Measurements from ENCODE around the gene CCDC14. TPM values are rescaled to one million over a fixed set of nuclear protein-coding genes. Genes with fewer than 3 reads are reported as not detected.
"Not testable (repeated sequence)": the region's sequence is repeated elsewhere in the genome, so short reads cannot be mapped to it uniquely, and the experiment has no call there.

Gene CCDC14
- total and polyA plus RNA-seq, 7 experiments from 2014 or later: 5.3 to 48.1 (median 32.0) TPM

DNA sequence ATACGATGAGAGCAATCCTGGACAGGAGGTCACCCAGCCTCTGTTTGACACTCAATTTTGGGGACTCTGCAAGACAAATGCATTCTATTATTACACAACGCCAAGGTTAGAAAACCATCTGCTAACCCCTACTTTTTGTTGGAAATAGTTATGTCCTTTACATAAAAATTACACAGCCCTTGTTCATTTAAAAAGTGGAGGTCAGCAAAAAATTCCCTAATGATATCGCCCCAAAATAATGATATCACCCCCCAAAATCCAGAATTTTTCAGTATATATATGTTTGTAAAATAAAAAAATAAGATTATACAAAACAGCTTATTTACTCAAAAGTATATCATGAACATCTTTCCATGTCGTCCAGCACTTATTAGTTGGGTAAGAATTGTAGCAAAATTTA, 19.5 kb upstream of the CCDC14 start:
- intact Hi-C loops (cut with micrococcal nuclease): loop anchor here in 1 of 2 donors (5.0 kb wide), 1 partner anchor 38 kb away; no protein-coding TSS in a partner anchor
- POLR2A ChIA-PET: no interaction called here
- peaks cover 40 to 55% (median 44%) of the 10 kb centered on the region in 5 donors for H3K27me3 Mint-ChIP-seq

DNA sequence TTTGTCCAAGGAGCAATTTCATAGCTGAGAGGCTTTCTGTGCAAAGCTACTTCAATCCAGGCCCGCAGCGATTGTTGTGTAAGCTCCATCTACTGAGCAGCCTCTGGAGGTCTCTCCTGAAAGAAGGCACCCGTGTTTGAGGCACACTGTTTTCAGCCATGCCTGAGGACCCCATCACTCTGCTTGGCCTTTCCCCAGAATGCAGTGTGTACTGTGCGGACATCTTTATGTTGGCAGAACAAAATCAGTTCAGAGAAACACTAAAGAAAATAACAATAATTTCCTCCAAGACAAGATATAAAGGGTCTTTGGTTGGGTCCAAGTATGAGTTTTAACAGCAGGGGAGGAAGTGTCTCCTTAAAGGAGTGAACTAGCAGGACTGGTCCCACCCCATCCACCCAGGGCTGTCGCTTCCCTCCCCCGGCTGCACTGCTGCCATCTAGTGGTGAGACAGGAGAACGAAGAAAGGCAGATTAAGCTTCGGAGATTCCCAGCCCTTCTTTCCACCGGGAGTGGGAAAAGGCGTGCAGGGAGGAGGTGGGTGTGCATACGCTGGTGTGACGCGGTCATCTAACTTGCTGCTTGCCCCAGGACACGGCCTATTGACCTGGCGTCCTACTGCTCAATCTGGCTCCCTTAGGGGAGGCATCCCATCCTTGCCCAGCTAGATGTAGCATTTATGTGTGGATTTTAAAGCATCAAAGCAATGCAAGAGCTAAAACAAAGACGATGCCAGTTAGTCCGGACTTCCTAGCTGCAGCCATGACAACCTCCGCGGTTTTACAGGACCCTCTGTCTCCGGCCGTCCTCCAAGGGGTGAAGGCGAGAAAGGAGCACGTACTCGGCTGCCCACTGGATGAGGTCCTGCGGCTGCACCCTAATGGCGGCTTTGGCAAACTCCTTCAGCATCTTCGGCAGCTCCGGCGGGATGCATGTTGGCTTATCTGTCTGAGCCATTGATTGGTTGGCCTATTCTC, 18.8 kb upstream of the CCDC14 start:
- H3K9me3 Mint-ChIP-seq; H3K36me3 ChIP-seq (ENCODE audit: control insufficient read depth in 2 of 3, insufficient read depth in 3 of 3, low read length in 3 of 3); H3K9me3 ChIP-seq (ENCODE audit: control insufficient read depth in 2 of 3, low read length in 3 of 3); H3K4me3 ChIP-seq (ENCODE audit: low read length); H3K27ac ChIP-seq (ENCODE audit: low read depth, low read length); H3K27me3 ChIP-seq (ENCODE audit: control insufficient read depth in 2 of 2, insufficient read depth in 2 of 2, low read length in 2 of 2); POLR2A ChIA-PET; H3K27ac Mint-ChIP-seq; H3K4me1 ChIP-seq (ENCODE audit: control insufficient read depth in 2 of 2, insufficient read depth in 2 of 2, low read length in 2 of 2); H3K36me3 Mint-ChIP-seq; H3K4me1 Mint-ChIP-seq: not testable (repeated sequence)
- DNase-seq: peak in 7 of 9 donors; percentile 1 to 41 (median 25)
- CTCF ChIA-PET: interaction anchor here (1.4 kb wide), 1 partner anchor 53 kb away, joined by 3 read pairs; no protein-coding TSS in a partner anchor
- peak; percentile 89 for ATAC-seq
- Mint-ChIP-seq H3K4me3 (peak overlapping the region in 4 of 10 donors; percentile 16 to 45 (median 40)), H3K27me3 (peaks cover 34 to 55% (median 43%) of the 10 kb centered on the region in 5 donors)
- intact Hi-C loops (cut with micrococcal nuclease): loop anchor here in 1 of 2 donors (5.0 kb wide), 1 partner anchor 38 kb away; no protein-coding TSS in a partner anchor

More for the DNA sequence above, 19.5 kb upstream of the CCDC14 start:
- Mint-ChIP-seq H3K27ac (no peak overlapping the region), H3K36me3 (no peaks in the 10 kb centered on the region), H3K4me1 (peaks cover 0 to 5% (median 0%) of the 10 kb centered on the region in 7 donors), H3K4me3 (peak overlapping the region in 2 of 10 donors; percentile 42 to 45), H3K9me3 (peaks cover 0 to 1% (median 0%) of the 10 kb centered on the region in 11 donors)
- ATAC-seq (no peak), DNase-seq (no peak)
- CTCF ChIA-PET: interaction anchor here (1.4 kb wide), 1 partner anchor 52 kb away, joined by 3 read pairs; no protein-coding TSS in a partner anchor
- Histone ChIP-seq H3K36me3 (ENCODE audit: control insufficient read depth in 2 of 3, insufficient read depth in 3 of 3, low read length in 3 of 3) (no peaks in the 10 kb centered on the region), H3K9me3 (ENCODE audit: control insufficient read depth in 2 of 3, low read length in 3 of 3) (no peaks in the 10 kb centered on the region), H3K4me3 (ENCODE audit: low read length) (no peak overlapping the region), H3K27ac (ENCODE audit: low read depth, low read length) (no peak overlapping the region), H3K27me3 (ENCODE audit: control insufficient read depth in 2 of 2, insufficient read depth in 2 of 2, low read length in 2 of 2) (no peaks in the 10 kb centered on the region), H3K4me1 (ENCODE audit: control insufficient read depth in 2 of 2, insufficient read depth in 2 of 2, low read length in 2 of 2) (no peaks in the 10 kb centered on the region)

DNA sequence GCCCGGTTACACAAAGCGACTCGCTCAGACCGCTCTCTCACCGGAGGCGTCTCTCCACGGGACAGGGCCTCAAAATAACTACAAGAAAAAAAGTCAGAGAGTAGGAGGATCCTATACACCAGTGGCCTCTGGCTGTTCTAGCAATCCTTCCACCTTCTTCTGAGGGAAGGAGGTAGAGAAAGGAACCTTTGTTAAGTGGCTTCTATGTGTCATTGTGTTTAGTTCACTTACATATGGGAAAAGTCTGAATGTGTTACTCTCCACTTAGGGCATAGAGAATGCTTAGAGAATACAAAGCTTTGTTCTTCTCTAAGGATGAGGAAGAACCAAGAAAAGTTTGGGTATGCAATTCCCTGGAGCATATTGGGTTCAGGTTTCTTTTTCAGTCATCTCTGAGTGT, 15.9 kb upstream of the CCDC14 start:
- intact Hi-C loops (cut with micrococcal nuclease); ATAC-seq; CTCF ChIA-PET; H3K36me3 Mint-ChIP-seq; H3K27ac ChIP-seq (ENCODE audit: low read depth, low read length); H3K4me3 Mint-ChIP-seq; H3K27me3 ChIP-seq (ENCODE audit: control insufficient read depth in 2 of 2, insufficient read depth in 2 of 2, low read length in 2 of 2); H3K27ac Mint-ChIP-seq; H3K4me1 ChIP-seq (ENCODE audit: control insufficient read depth in 2 of 2, insufficient read depth in 2 of 2, low read length in 2 of 2); H3K9me3 ChIP-seq (ENCODE audit: control insufficient read depth in 2 of 3, low read length in 3 of 3); H3K4me3 ChIP-seq (ENCODE audit: low read length); H3K36me3 ChIP-seq (ENCODE audit: control insufficient read depth in 2 of 3, insufficient read depth in 3 of 3, low read length in 3 of 3); H3K4me1 Mint-ChIP-seq; POLR2A ChIA-PET; DNase-seq; H3K9me3 Mint-ChIP-seq: not testable (repeated sequence)
- peaks cover 18 to 48% (median 29%) of the 10 kb centered on the region in 5 donors for H3K27me3 Mint-ChIP-seq

DNA sequence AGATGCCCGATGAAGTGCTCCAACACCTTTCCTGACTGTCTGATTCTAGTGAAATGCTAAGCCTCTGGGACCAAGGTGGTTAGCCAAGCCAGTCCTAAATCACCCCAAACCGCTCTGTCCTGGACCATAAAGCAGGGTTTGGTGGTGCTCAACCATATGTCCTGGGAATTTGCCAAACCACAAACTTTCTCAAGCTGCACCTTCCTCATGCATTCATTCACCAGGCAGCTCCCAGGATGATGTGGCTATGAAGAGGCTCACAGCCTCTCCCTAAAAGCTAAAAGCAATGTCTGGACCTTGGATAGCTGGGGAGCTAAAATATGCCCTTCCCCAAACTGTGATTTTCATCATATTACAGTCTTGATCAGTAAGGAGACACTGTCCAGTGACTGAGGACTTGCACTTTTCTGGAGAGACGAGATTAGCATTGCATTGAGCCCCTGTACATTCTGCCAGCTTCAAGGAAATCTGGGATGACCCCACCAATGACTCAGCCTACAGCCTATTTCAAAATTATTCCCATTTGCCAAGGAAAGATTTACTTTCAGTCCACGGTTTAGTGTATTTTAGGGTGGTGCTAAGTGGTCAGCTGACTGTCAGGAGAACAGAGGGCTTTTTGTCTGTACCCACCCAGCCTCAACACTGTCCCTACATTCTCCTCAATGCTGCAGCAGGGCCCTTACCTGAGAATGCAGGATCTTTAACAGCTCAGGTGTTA, 15.3 kb upstream of the CCDC14 start:
- H3K27me3 ChIP-seq (ENCODE audit: control insufficient read depth in 2 of 2, insufficient read depth in 2 of 2, low read length in 2 of 2); ATAC-seq; H3K27ac Mint-ChIP-seq; H3K4me1 ChIP-seq (ENCODE audit: control insufficient read depth in 2 of 2, insufficient read depth in 2 of 2, low read length in 2 of 2); H3K36me3 Mint-ChIP-seq; H3K4me1 Mint-ChIP-seq; H3K9me3 ChIP-seq (ENCODE audit: control insufficient read depth in 2 of 3, low read length in 3 of 3); intact Hi-C loops (cut with micrococcal nuclease); CTCF ChIA-PET; DNase-seq; H3K9me3 Mint-ChIP-seq; H3K27ac ChIP-seq (ENCODE audit: low read depth, low read length); H3K36me3 ChIP-seq (ENCODE audit: control insufficient read depth in 2 of 3, insufficient read depth in 3 of 3, low read length in 3 of 3); H3K4me3 Mint-ChIP-seq; H3K4me3 ChIP-seq (ENCODE audit: low read length); POLR2A ChIA-PET: not testable (repeated sequence)
- peaks cover 23 to 47% (median 24%) of the 10 kb centered on the region in 5 donors for H3K27me3 Mint-ChIP-seq

DNA sequence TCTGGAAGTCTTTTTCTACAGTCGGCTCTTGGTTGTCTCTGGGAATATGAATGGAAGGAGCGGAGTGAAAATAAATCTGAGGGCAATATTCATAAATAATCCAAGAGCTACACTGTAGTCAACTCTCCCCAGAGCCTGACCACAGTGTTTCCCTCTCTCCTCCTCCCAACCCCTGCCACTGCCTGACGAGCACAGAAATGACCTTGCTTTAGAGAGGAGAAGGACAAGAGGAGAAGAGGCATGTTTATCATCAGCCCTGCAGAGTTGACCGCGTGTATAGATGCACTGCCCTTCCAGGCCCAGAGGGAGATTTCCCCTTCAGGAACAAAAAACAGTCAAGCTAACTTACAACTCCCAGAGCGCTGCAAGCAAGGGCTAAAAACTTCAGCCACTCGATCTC, 14.0 kb upstream of the CCDC14 start:
- POLR2A ChIA-PET; H3K4me1 ChIP-seq (ENCODE audit: control insufficient read depth in 2 of 2, insufficient read depth in 2 of 2, low read length in 2 of 2); H3K27ac ChIP-seq (ENCODE audit: low read depth, low read length); H3K27me3 ChIP-seq (ENCODE audit: control insufficient read depth in 2 of 2, insufficient read depth in 2 of 2, low read length in 2 of 2); H3K36me3 ChIP-seq (ENCODE audit: control insufficient read depth in 2 of 3, insufficient read depth in 3 of 3, low read length in 3 of 3); H3K9me3 ChIP-seq (ENCODE audit: control insufficient read depth in 2 of 3, low read length in 3 of 3); H3K4me1 Mint-ChIP-seq; H3K9me3 Mint-ChIP-seq; H3K27ac Mint-ChIP-seq; H3K4me3 Mint-ChIP-seq; H3K4me3 ChIP-seq (ENCODE audit: low read length); H3K36me3 Mint-ChIP-seq; ATAC-seq; CTCF ChIA-PET; intact Hi-C loops (cut with micrococcal nuclease); DNase-seq: not testable (repeated sequence)
- peaks cover 12 to 44% (median 18%) of the 10 kb centered on the region in 5 donors for H3K27me3 Mint-ChIP-seq

DNA sequence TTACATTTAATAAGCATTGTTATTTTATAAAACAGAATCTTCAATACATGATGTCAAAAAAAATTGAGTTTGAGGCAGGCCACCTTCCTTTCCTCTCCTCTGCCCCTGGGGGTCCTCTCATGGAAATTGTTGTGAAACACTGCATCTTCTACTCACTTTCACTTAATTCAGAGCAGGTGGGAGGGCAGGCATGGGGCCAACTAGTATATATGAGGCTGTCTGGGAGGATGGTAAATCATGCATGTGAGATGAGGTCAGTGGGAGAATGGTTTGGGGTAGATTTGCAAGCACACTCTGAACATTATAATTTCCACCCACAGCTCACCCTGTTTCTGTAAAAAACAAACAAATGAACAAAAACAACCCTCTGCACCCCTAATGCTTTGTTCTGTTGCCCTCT, 10.4 kb upstream of the CCDC14 start:
- intact Hi-C loops (cut with micrococcal nuclease): no loop called here
- ChIA-PET POLR2A (no interaction called here), CTCF (no interaction called here)
- H3K9me3 ChIP-seq (ENCODE audit: control insufficient read depth in 2 of 3, low read length in 3 of 3): no peaks in the 10 kb centered on the region
- H3K27me3 Mint-ChIP-seq: peaks cover 17 to 58% (median 25%) of the 10 kb centered on the region in 5 donors
- no peak for DNase-seq
- no peak overlapping the region for H3K27ac ChIP-seq (ENCODE audit: low read depth, low read length)
- ATAC-seq: no peak
- H3K36me3 Mint-ChIP-seq: peaks cover 0 to 4% (median 0%) of the 10 kb centered on the region in 5 donors
- H3K9me3 Mint-ChIP-seq: peaks cover 0 to 2% (median 0%) of the 10 kb centered on the region in 11 donors
- H3K27me3 ChIP-seq (ENCODE audit: control insufficient read depth in 2 of 2, insufficient read depth in 2 of 2, low read length in 2 of 2): no peaks in the 10 kb centered on the region
- no peak overlapping the region for H3K4me3 ChIP-seq (ENCODE audit: low read length)
- no peaks in the 10 kb centered on the region for H3K4me1 ChIP-seq (ENCODE audit: control insufficient read depth in 2 of 2, insufficient read depth in 2 of 2, low read length in 2 of 2)
- H3K36me3 ChIP-seq (ENCODE audit: control insufficient read depth in 2 of 3, insufficient read depth in 3 of 3, low read length in 3 of 3): no peaks in the 10 kb centered on the region
- no peaks in the 10 kb centered on the region for H3K4me1 Mint-ChIP-seq
- no peak overlapping the region for H3K4me3 Mint-ChIP-seq
- H3K27ac Mint-ChIP-seq: no peak overlapping the region

Data from naive thymus-derived CD4-positive, alpha-beta T cell (primary cell).